Measurements from ENCODE around the gene RAB3IL1. TPM values are rescaled to one million over a fixed set of nuclear protein-coding genes. Genes with fewer than 3 reads are reported as not detected.
A peak's percentile ranks its signal among the peaks of the same experiment; 100 is the strongest.

Gene RAB3IL1
- total and polyA plus RNA-seq, 2 of the 13 experiments (the other 11 are each of a cell fraction or from before 2014, with no cell fraction given), result 1.2 to 2.0 TPM

DNA sequence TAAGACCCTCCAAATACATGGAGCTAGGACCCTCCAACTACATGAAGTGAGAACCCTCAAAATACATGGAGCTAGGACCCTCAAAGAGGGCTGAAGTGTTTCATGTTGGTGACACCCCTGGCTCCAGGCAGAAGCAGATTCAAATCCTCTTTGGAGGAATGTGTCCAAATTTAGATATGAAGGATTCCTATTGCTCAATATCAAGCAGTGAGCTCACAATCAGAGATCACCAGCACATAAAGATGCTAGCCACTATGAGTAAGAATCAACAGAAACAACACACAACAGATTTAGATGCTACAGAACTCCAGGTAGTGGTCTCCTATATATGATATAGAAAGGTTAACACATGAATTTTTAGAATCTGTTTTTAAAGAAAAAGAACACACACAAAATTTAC is 11.2 kb upstream of the RAB3IL1 start:
- no peak for ATAC-seq
- BruUV-seq (replicated peaks), result no TSS peak
- CTCF ChIA-PET (ENCODE audit: low intra/inter-chr PET ratio, low total read pairs), result no interaction called here
- POLR2A ChIA-PET, result interaction anchor here (1.5 to 1.6 kb wide), 2 partner anchors 22 to 24 kb away, joined by 3 to 4 read pairs; partner anchors contain the start of gene BEST1
- intact Hi-C loops (cut with micrococcal nuclease; ENCODE audit: unreplicated experiment), result no loop called here
- in situ Hi-C loops (cut with HindIII; ENCODE audit: extremely low pct_ligation_motif_present, low pct_unique_long_range_greater_than_20kb), result no loop called here
- Histone ChIP-seq H3K4me3 (replicated peaks in 1 of 3; ENCODE audit: insufficient read depth in 1 of 3, low read depth in 2 of 3, low read length in 3 of 3) (no peak overlapping the region), H3K9ac (ENCODE audit: insufficient read depth, low read depth, low read length) (no peak overlapping the region), H3K4me1 (ENCODE audit: insufficient read depth, low read length) (peaks cover 26% of the 10 kb centered on the region), H3K79me2 (ENCODE audit: insufficient read depth, low read length) (no peaks in the 10 kb centered on the region), H3K36me3 (replicated peaks in 1 of 2; ENCODE audit: control insufficient read depth in 1 of 2, insufficient read depth in 2 of 2, low read length in 2 of 2) (no peaks in the 10 kb centered on the region), H2AFZ (ENCODE audit: low read length) (no peak overlapping the region), H4K20me1 (ENCODE audit: insufficient read depth, low read length) (no peaks in the 10 kb centered on the region), H3K27ac (ENCODE audit: extremely low read length, insufficient read depth, low read length) (no peak overlapping the region), H3K27me3 (ENCODE audit: control insufficient read depth in 1 of 2, insufficient read depth in 2 of 2, low read length in 2 of 2) (no peaks in the 10 kb centered on the region), H3K4me2 (ENCODE audit: low read depth, low read length) (no peak overlapping the region), H3K9me3 (ENCODE audit: low read length) (no peaks in the 10 kb centered on the region)
- no peak for FAIRE-seq
- no peak for DNase-seq (ENCODE audit: low spot score)
- TF ChIP-seq, protein P1, sequence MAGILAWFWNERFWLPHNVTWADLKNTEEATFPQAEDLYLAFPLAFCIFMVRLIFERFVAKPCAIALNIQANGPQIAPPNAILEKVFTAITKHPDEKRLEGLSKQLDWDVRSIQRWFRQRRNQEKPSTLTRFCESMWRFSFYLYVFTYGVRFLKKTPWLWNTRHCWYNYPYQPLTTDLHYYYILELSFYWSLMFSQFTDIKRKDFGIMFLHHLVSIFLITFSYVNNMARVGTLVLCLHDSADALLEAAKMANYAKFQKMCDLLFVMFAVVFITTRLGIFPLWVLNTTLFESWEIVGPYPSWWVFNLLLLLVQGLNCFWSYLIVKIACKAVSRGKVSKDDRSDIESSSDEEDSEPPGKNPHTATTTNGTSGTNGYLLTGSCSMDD (CRISPR knock-in tag; IDR thresholded peaks at IDR 0.05), result no peak
- TF ChIP-seq GABPB1 (CRISPR knock-in tag; IDR thresholded peaks at IDR 0.05), result no peak
- peak; percentile 23; the same call in 1 of the 2 replicates for TF ChIP-seq CEBPB (IDR thresholded peaks at IDR 0.05; ENCODE audit: borderline replicate concordance, low read depth, low read length)
- no peak for TF ChIP-seq ZNF790 (CRISPR knock-in tag; IDR thresholded peaks at IDR 0.05; ENCODE audit: borderline replicate concordance)
- TF ChIP-seq RBM39 (IDR thresholded peaks at IDR 0.05; ENCODE audit: low read depth, low read length, poor library complexity, severe bottlenecking), result no peak

- intact Hi-C loops (cut with micrococcal nuclease; ENCODE audit: unreplicated experiment) (loop anchor here (1.0 kb wide), 1 partner anchor 10 kb away; no protein-coding TSS in a partner anchor), in situ Hi-C loops (cut with HindIII; ENCODE audit: extremely low pct_ligation_motif_present, low pct_unique_long_range_greater_than_20kb) (no loop called here)
- Histone ChIP-seq H3K9me3 (ENCODE audit: low read length) (no peaks in the 10 kb centered on the region), H3K4me2 (ENCODE audit: low read depth, low read length) (no peak overlapping the region), H3K79me2 (ENCODE audit: insufficient read depth, low read length) (no peaks in the 10 kb centered on the region), H4K20me1 (ENCODE audit: insufficient read depth, low read length) (no peaks in the 10 kb centered on the region), H3K4me3 (replicated peaks in 1 of 3; ENCODE audit: insufficient read depth in 1 of 3, low read depth in 2 of 3, low read length in 3 of 3) (no peak overlapping the region), H3K4me1 (ENCODE audit: insufficient read depth, low read length) (peaks cover 37% of the 10 kb centered on the region), H2AFZ (ENCODE audit: low read length) (no peak overlapping the region), H3K36me3 (replicated peaks in 1 of 2; ENCODE audit: control insufficient read depth in 1 of 2, insufficient read depth in 2 of 2, low read length in 2 of 2) (no peaks in the 10 kb centered on the region), H3K9ac (ENCODE audit: insufficient read depth, low read depth, low read length) (no peak overlapping the region), H3K27ac (ENCODE audit: extremely low read length, insufficient read depth, low read length) (no peak overlapping the region), H3K27me3 (ENCODE audit: control insufficient read depth in 1 of 2, insufficient read depth in 2 of 2, low read length in 2 of 2) (no peaks in the 10 kb centered on the region)
- CTCF ChIA-PET (ENCODE audit: low intra/inter-chr PET ratio, low total read pairs), result no interaction called here
- 53% methylated on average over 1 of the region's 1 CpG for WGBS (ENCODE audit: low lambda C conversion rate)
- DNase-seq (ENCODE audit: low spot score) (no peak), FAIRE-seq (no peak), ATAC-seq (no peak)
- no TSS peak for BruUV-seq (replicated peaks)
- POLR2A ChIA-PET, result no interaction called here
- TF ChIP-seq MATR3 (CRISPR knock-in tag; IDR thresholded peaks at IDR 0.05), result no peak
- no peak for TF ChIP-seq ZNF234 (CRISPR knock-in tag; conservative IDR thresholded peaks at IDR 0.05)
- no peak for TF ChIP-seq ZNF362 (CRISPR knock-in tag; IDR thresholded peaks at IDR 0.05; ENCODE audit: borderline replicate concordance)
- no peak for TF ChIP-seq IRF9 (CRISPR knock-in tag; IDR thresholded peaks at IDR 0.05; ENCODE audit: borderline replicate concordance)
Observed at GRCh38 chr11:61927501-61927900, 10.1 kb upstream of the RAB3IL1 start.
